ENCODE results near the gene VSTM4. TPM values are rescaled to one million over a fixed set of nuclear protein-coding genes. Genes with fewer than 3 reads are reported as not detected.
A peak's percentile ranks its signal among the peaks of the same experiment; 100 is the strongest.

VSTM4 gene
- total RNA-seq, 1 donor from 2014 or later: 21.1 TPM

GRCh38 chr10:49143249-49143648 is 27.9 kb upstream of the VSTM4 start:
- Histone ChIP-seq H3K4me3 (no peak overlapping the region), H3K9me3 (replicated peaks) (peaks cover 14% of the 10 kb centered on the region), H3K27ac (replicated peaks) (no peak overlapping the region), H3K36me3 (no peaks in the 10 kb centered on the region), H3K4me1 (peaks cover 24% of the 10 kb centered on the region), H3K27me3 (ENCODE audit: low read depth) (no peaks in the 10 kb centered on the region)
- intact Hi-C loops (cut with micrococcal nuclease): no loop called here
- no peak for DNase-seq
- TF ChIP-seq CTCF (IDR thresholded peaks at IDR 0.05; ENCODE audit: borderline replicate concordance): no peak

DNA sequence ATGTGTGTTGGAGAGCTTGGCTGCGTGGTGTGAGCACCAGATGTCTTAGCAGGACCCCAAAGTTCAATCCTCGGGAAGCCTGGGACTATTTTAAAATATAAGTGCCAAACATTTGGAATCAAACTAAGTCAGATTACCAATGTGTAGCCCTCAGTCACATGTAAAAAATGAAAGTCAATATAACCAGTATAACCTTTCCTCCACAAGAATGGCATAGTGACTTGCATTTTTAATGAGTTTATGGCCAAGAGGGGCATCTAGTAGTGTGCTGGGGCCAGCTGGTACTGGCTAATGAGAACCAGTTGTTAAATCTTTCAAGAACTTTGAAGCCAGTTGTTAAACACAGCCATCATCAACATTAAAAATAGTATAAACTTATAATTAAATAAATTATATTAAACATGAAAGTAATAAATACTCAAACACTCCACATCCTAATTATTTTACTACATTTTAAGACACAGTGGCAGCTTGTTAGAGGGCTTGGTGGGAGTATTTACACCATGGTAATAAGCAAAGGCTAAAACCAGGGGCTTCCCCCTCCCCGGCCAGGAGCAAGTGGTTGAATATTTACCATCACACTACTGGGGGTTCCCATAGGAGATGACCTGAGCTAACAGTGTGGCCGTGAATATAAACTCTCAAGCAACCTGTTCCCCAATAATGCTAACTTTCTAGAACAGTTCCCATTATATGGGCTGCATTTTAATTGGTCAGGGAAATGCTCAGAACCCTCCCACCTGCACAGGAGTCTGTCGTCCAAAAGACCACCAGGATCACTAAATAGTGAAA is 26.4 kb upstream of the VSTM4 start:
- no peaks in the 10 kb centered on the region for H3K36me3 ChIP-seq
- H3K4me1 ChIP-seq: peaks cover 27% of the 10 kb centered on the region
- TF ChIP-seq CTCF (IDR thresholded peaks at IDR 0.05; ENCODE audit: borderline replicate concordance): no peak
- H3K9me3 ChIP-seq (replicated peaks): peaks cover 4% of the 10 kb centered on the region
- no peaks in the 10 kb centered on the region for H3K27me3 ChIP-seq (ENCODE audit: low read depth)
- intact Hi-C loops (cut with micrococcal nuclease): no loop called here
- H3K27ac ChIP-seq (replicated peaks): no peak overlapping the region
- no peak overlapping the region for H3K4me3 ChIP-seq
- no peak for DNase-seq

- intact Hi-C loops (cut with micrococcal nuclease): no loop called here
Observed at GRCh38 chr10:49140304-49141177, 25.2 kb upstream of the VSTM4 start.

GRCh38 chr10:49139846-49140195 is 24.5 kb upstream of the VSTM4 start:
- peaks cover 36% of the 10 kb centered on the region for H3K4me1 ChIP-seq
- no peak for DNase-seq
- no peaks in the 10 kb centered on the region for H3K36me3 ChIP-seq
- no peak for TF ChIP-seq CTCF (IDR thresholded peaks at IDR 0.05; ENCODE audit: borderline replicate concordance)
- no peak overlapping the region for H3K4me3 ChIP-seq
- H3K27me3 ChIP-seq (ENCODE audit: low read depth): no peaks in the 10 kb centered on the region
- intact Hi-C loops (cut with micrococcal nuclease): no loop called here
- peaks cover 6% of the 10 kb centered on the region for H3K9me3 ChIP-seq (replicated peaks)
- H3K27ac ChIP-seq (replicated peaks): peak overlapping the region; percentile 68

More at GRCh38 chr10:49140304-49141177, 25.2 kb upstream of the VSTM4 start:
- Histone ChIP-seq H3K4me3 (no peak overlapping the region), H3K36me3 (no peaks in the 10 kb centered on the region), H3K27me3 (ENCODE audit: low read depth) (no peaks in the 10 kb centered on the region), H3K4me1 (peaks cover 31% of the 10 kb centered on the region), H3K27ac (replicated peaks) (no peak overlapping the region), H3K9me3 (replicated peaks) (peaks cover 6% of the 10 kb centered on the region)
- no peak for DNase-seq
- no peak for TF ChIP-seq CTCF (IDR thresholded peaks at IDR 0.05; ENCODE audit: borderline replicate concordance)

GRCh38 chr10:49139028-49139845 is 23.9 kb upstream of the VSTM4 start:
- intact Hi-C loops (cut with micrococcal nuclease): no loop called here
- peaks cover 6% of the 10 kb centered on the region for H3K9me3 ChIP-seq (replicated peaks)
- H3K4me1 ChIP-seq: peaks cover 36% of the 10 kb centered on the region
- no peaks in the 10 kb centered on the region for H3K27me3 ChIP-seq (ENCODE audit: low read depth)
- H3K36me3 ChIP-seq: no peaks in the 10 kb centered on the region
- no peak overlapping the region for H3K4me3 ChIP-seq
- TF ChIP-seq CTCF (IDR thresholded peaks at IDR 0.05; ENCODE audit: borderline replicate concordance): no peak
- H3K27ac ChIP-seq (replicated peaks): peak overlapping the region; percentile 68
- DNase-seq: no peak
